OCI-LY7 (cell line): ENCODE results near the gene FN1.

ENCODE experiments used
- CTCF ChIP-seq: fragments of 200-600 bp; sonication (generic); conservative IDR thresholded peaks from 2 replicates; pipeline ENCODE4 v1.5.1; 2014; ENCODE audit warnings: mild to moderate bottlenecking, antibody characterized with exemption, low read length, moderate library complexity, mixed read lengths
- EZH2phosphoT487 ChIP-seq: fragments of 200-600 bp; sonication (generic); IDR thresholded peaks from 2 replicates; pipeline ENCODE4 v1.6.1; 2018; ENCODE audit warnings: low read depth, borderline replicate concordance, mild to moderate bottlenecking, mixed run types, antibody characterized with exemption, low read length, moderate library complexity, mixed read lengths

GRCh38 chr2:215429424-215429823, 6.4 kb downstream of the FN1 start:
- TF ChIP-seq EZH2phosphoT487, result no peak
- no peak for TF ChIP-seq CTCF
